HUES48 (cell line): ENCODE results near the gene FAM217B.

Experiments used
- H3K27ac ChIP-seq: one replicate; pipeline ENCODE4 v1.7.0; 2013; ENCODE audit warnings: low read depth, low read length, inconsistent platforms
- H3K27me3 ChIP-seq: 2 replicates; pipeline ENCODE4 v1.6.1; 2013; ENCODE audit warnings: mild to moderate bottlenecking, low read length; ENCODE audit not compliant: control insufficient read depth, insufficient read depth
- H3K36me3 ChIP-seq: 2 replicates; pipeline ENCODE4 v1.6.1; 2013; ENCODE audit warnings: low read length; ENCODE audit not compliant: control insufficient read depth, insufficient read depth
- H3K4me1 ChIP-seq: 2 replicates; pipeline ENCODE4 v1.6.1; 2013; ENCODE audit warnings: mild to moderate bottlenecking, low read length; ENCODE audit not compliant: control insufficient read depth, insufficient read depth
- H3K4me3 ChIP-seq: 2 replicates; pipeline ENCODE4 v1.5.1; 2013; ENCODE audit warnings: mild to moderate bottlenecking, low read depth, low read length
- H3K9ac ChIP-seq: 2 replicates; pipeline ENCODE4 v1.6.1; 2013; ENCODE audit warnings: mild to moderate bottlenecking, low read depth, low read length, moderate library complexity
- H3K9me3 ChIP-seq: 2 replicates; pipeline ENCODE4 v1.6.1; 2013; ENCODE audit warnings: low read length; ENCODE audit not compliant: control insufficient read depth, insufficient read depth

Gene FAM217B

GRCh38 chr20:59925899-59926298, 14.3 kb upstream of the FAM217B start:
- H3K9me3 ChIP-seq = no peaks in the 10 kb centered on the region
- H3K27me3 ChIP-seq = no peaks in the 10 kb centered on the region

GRCh38 chr20:59931511-59932312, 8.5 kb upstream of the FAM217B start:
- no peaks in the 10 kb centered on the region for H3K36me3 ChIP-seq
- no peak overlapping the region for H3K9ac ChIP-seq
- H3K4me3 ChIP-seq = no peak overlapping the region
- no peaks in the 10 kb centered on the region for H3K9me3 ChIP-seq
- H3K4me1 ChIP-seq = peaks cover 8% of the 10 kb centered on the region
- H3K27ac ChIP-seq = peak overlapping the region; percentile 30
- H3K27me3 ChIP-seq = peaks cover 21% of the 10 kb centered on the region

More at GRCh38 chr20:59925899-59926298, 14.3 kb upstream of the FAM217B start:
- H3K4me3 ChIP-seq = no peak overlapping the region
- no peak overlapping the region for H3K27ac ChIP-seq
- H3K36me3 ChIP-seq = no peaks in the 10 kb centered on the region
- H3K4me1 ChIP-seq = no peaks in the 10 kb centered on the region
- no peak overlapping the region for H3K9ac ChIP-seq

- H3K4me1 ChIP-seq = peaks cover 8% of the 10 kb centered on the region
- no peaks in the 10 kb centered on the region for H3K36me3 ChIP-seq
- H3K27ac ChIP-seq = no peak overlapping the region
- no peaks in the 10 kb centered on the region for H3K9me3 ChIP-seq
- no peak overlapping the region for H3K4me3 ChIP-seq
- peaks cover 21% of the 10 kb centered on the region for H3K27me3 ChIP-seq
- H3K9ac ChIP-seq = no peak overlapping the region
These were observed 7.4 kb upstream of the FAM217B start for GRCh38 chr20:59932616-59933295.

- H3K4me3 ChIP-seq = peak within 1 kb of the TSS; percentile 57
- H3K9ac ChIP-seq = no peak within 1 kb of the TSS
- no peaks in the 10 kb centered on the region for H3K9me3 ChIP-seq
- no peak within 1 kb of the TSS for H3K27ac ChIP-seq
- H3K4me1 ChIP-seq = peaks cover 8% of the 10 kb centered on the region
- peaks cover 28% of the 10 kb centered on the region for H3K27me3 ChIP-seq
- H3K36me3 ChIP-seq = no peaks in the 10 kb centered on the region
These were observed 6.8 kb upstream of the FAM217B start, which contains the start of gene SYCP2 for GRCh38 chr20:59933296-59933848. TSS of gene SYCP2 (minus strand) at chr20:59933637. CDS start at chr20:59922413, 11,224 bp downstream.

- Histone ChIP-seq H3K27me3 (peaks cover 34% of the 10 kb centered on the region), H3K27ac (no peak overlapping the region), H3K4me1 (peaks cover 8% of the 10 kb centered on the region), H3K4me3 (peak overlapping the region; percentile 57), H3K36me3 (no peaks in the 10 kb centered on the region), H3K9me3 (peaks cover 2% of the 10 kb centered on the region), H3K9ac (no peak overlapping the region)
These were observed 6.2 kb upstream of the FAM217B start for GRCh38 chr20:59933849-59934585.

GRCh38 chr20:59935457-59936185, 4.6 kb upstream of the FAM217B start:
- no peak overlapping the region for H3K4me3 ChIP-seq
- H3K36me3 ChIP-seq = no peaks in the 10 kb centered on the region
- peaks cover 8% of the 10 kb centered on the region for H3K4me1 ChIP-seq
- peaks cover 38% of the 10 kb centered on the region for H3K27me3 ChIP-seq
- H3K27ac ChIP-seq = no peak overlapping the region
- H3K9ac ChIP-seq = no peak overlapping the region
- peaks cover 5% of the 10 kb centered on the region for H3K9me3 ChIP-seq

- peaks cover 5% of the 10 kb centered on the region for H3K9me3 ChIP-seq
- H3K27ac ChIP-seq = no peak overlapping the region
- H3K36me3 ChIP-seq = no peaks in the 10 kb centered on the region
- no peak overlapping the region for H3K9ac ChIP-seq
- peaks cover 38% of the 10 kb centered on the region for H3K27me3 ChIP-seq
- no peak overlapping the region for H3K4me3 ChIP-seq
- H3K4me1 ChIP-seq = peaks cover 13% of the 10 kb centered on the region
These were observed 3.8 kb upstream of the FAM217B start for GRCh38 chr20:59936409-59936808.

GRCh38 chr20:59937150-59937549, 3.0 kb upstream of the FAM217B start:
- H3K27ac ChIP-seq = no peak overlapping the region
- H3K27me3 ChIP-seq = peaks cover 38% of the 10 kb centered on the region

GRCh38 chr20:59938221-59938620, 2.0 kb upstream of the FAM217B start:
- no peak overlapping the region for H3K4me3 ChIP-seq
- no peak overlapping the region for H3K27ac ChIP-seq
- peaks cover 5% of the 10 kb centered on the region for H3K9me3 ChIP-seq
- no peak overlapping the region for H3K9ac ChIP-seq
- H3K36me3 ChIP-seq = peaks cover 15% of the 10 kb centered on the region
- peaks cover 33% of the 10 kb centered on the region for H3K27me3 ChIP-seq
- H3K4me1 ChIP-seq = peaks cover 12% of the 10 kb centered on the region

More at GRCh38 chr20:59937150-59937549, 3.0 kb upstream of the FAM217B start:
- no peak overlapping the region for H3K4me3 ChIP-seq
- no peak overlapping the region for H3K9ac ChIP-seq
- H3K4me1 ChIP-seq = peaks cover 12% of the 10 kb centered on the region
- H3K36me3 ChIP-seq = peaks cover 5% of the 10 kb centered on the region
- peaks cover 5% of the 10 kb centered on the region for H3K9me3 ChIP-seq

- Histone ChIP-seq H3K4me3 (no peak overlapping the region), H3K27me3 (peaks cover 33% of the 10 kb centered on the region), H3K36me3 (peaks cover 20% of the 10 kb centered on the region), H3K9ac (no peak overlapping the region), H3K27ac (no peak overlapping the region), H3K9me3 (peaks cover 5% of the 10 kb centered on the region), H3K4me1 (peaks cover 12% of the 10 kb centered on the region)
These were observed 1.5 kb upstream of the FAM217B start for GRCh38 chr20:59938696-59939051.
